HG02623 (cell line): ENCODE results near the gene ZNF407.

Experiments
- ATAC-seq: cut with Tn5 transposase; IDR thresholded peaks from one replicate; pipeline ENCODE4 v1.9.1; 2021; ENCODE audit warnings: moderate library complexity; ENCODE audit not compliant: unreplicated experiment

The ZNF407 gene

DNA sequence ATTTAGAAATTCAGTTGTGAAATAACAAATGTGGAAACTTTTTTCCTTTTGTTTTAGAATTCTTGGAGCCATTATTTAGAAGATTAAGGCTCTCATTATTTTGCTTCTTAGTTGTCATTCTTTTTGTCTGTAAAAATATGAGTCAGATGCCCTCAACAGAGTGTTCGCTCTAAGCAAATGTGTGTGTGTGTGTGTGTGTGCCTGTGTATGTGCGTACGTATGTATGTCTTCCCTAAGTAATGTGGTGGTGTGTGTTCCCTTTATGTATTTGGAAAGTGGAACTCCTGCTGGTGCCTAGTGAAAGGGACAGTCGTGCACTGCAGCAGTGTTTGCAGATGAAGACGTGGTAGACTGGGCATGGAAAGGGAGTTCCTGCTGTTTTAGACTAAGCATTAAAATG is 27.5 kb downstream of the ZNF407 start:
- no peak for ATAC-seq

DNA sequence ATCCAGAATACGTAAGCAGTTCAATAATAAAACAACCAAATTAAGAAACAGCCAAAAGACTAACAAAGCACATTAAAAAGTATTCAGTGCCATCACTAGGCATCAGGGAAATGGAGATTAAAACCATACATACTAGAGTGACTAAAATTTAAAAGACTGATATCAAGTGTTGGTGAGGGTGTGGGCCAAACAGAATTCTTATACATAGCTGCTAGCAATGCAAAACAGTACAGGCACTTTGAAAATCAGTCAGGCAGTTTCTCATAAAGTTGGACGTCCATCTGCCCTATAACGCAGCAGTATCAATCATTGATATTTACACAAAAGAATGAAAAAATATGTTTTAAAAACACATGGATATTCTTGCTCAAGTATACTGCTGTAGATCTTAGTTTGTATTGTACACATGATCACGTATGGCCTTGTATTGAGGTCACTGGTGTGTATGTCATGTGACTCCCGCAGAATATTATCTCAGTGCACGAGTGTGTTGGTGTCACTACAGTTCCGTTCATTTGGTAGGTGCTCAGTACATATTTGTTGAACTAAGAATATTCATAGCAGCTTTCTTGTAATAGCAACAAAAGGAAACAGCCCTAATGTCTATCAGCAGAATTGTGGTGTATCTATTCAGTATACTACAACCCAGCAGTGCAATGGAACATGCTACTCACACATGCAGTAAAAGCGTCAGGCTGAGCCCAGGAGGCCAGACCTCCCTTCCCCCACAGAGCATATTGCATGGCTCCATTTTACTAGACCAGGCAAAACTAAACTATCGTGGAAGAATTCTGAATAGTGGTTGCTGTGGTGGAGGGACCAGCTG is 28.6 kb downstream of the ZNF407 start:
- no peak for ATAC-seq

DNA sequence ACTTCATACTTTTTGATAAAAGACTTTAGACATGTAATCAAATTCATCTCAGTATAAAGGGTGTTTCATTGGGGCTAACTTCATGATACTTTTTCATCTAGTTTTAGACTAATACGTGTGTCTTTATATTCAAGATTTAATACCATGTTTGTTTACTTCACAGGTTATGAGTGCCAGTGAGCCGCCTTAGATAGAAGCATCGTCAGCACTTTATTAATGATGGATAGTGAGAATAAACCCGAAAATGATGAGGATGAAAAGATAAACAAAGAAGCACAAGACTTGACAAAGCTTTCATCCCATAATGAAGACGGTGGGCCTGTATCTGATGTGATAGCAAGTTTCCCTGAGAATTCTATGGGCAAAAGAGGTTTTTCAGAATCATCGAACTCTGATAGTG is 33.1 kb downstream of the ZNF407 start:
- ATAC-seq: no peak

DNA sequence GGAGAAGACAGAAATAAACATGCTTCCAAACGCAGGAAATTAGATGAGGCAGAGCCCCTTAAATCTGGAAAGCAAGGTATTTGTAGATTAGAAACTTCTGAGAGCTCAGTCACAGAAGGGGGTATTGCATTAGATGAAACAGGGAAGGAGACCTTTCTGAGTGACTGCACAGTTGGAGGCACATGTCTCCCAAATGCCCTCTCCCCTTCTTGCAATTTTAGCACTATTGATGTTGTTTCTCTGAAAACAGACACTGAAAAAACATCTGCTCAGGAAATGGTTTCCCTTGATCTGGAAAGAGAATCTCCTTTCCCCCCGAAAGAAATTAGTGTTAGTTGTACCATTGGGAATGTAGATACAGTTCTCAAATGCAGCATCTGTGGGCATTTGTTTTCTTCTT is 33.5 kb downstream of the ZNF407 start:
- ATAC-seq: no peak

DNA sequence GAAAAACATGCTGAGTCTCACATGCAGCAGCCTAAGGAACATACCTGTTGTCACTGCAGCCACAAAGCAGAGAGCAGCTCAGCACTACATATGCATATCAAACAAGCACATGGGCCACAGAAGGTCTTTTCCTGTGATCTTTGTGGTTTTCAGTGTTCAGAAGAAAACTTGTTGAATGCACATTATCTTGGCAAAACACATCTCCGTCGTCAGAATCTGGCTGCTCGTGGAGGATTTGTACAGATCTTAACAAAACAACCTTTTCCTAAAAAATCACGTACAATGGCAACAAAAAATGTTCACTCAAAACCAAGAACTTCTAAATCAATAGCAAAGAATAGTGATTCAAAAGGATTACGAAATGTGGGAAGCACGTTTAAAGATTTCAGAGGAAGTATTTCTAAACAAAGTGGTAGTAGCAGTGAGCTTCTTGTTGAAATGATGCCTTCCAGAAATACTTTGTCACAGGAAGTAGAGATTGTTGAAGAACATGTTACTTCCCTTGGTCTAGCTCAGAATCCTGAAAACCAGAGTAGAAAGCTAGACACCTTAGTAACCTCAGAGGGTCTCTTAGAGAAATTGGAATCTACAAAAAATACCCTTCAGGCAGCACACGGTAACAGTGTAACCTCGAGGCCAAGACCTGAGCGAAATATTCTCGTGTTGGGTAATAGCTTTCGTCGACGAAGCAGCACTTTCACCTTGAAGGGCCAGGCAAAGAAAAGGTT is 34.1 kb downstream of the ZNF407 start:
- ATAC-seq: no peak

DNA sequence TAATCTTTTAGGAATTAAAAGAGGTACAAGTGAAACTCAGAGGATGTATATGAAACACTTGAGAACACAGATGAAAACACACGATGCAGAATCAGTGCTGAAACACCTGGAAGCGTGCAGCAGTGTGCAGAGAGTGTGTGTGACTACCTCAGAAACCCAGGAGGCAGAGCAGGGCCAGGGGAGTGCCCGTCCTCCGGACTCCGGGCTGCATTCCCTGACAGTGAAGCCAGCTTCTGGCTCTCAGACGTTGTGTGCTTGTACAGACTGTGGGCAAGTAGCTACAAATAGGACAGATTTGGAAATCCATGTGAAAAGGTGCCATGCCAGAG is 34.6 kb downstream of the ZNF407 start:
- ATAC-seq: no peak

DNA sequence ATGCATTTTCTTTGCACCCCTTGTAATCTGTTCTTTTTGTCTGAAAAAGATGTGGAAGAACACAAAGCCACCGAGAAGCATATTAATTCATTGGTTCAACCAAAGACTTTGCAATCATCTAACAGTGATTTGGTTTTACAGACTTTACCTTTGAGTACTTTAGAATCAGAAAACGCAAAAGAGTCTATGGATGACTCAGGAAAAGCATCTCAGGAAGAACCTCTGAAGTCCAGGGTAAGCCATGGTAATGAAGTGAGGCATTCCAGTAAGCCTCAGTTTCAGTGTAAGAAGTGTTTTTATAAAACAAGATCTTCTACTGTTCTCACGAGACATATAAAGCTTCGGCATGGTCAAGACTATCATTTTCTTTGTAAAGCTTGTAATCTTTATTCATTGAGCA is 35.2 kb downstream of the ZNF407 start:
- no peak for ATAC-seq

DNA sequence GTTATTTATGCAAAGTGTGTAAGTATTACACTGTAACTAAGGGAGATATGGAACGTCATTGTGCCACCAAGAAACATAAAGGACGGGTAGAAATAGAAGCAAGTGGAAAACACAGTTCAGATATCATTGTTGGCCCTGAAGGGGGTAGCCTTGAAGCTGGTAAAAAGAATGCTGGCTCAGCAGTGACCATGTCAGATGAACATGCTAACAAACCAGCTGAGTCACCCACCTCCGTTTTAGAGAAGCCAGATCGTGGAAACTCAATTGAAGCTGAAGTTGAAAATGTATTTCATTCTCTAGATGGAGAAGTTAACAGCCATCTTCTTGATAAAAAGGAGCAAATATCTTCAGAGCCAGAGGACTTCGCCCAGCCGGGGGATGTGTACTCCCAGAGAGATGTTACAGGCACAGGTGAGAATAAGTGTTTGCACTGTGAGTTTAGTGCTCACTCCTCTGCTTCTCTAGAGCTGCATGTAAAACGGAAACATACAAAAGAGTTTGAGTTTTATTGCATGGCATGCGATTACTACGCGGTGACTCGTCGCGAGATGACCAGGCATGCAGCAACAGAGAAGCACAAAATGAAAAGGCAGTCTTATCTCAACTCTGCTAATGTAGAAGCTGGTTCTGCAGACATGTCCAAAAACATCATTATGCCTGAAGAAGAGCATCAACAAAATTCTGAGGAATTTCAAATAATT is 36.1 kb downstream of the ZNF407 start:
- no peak for ATAC-seq

DNA sequence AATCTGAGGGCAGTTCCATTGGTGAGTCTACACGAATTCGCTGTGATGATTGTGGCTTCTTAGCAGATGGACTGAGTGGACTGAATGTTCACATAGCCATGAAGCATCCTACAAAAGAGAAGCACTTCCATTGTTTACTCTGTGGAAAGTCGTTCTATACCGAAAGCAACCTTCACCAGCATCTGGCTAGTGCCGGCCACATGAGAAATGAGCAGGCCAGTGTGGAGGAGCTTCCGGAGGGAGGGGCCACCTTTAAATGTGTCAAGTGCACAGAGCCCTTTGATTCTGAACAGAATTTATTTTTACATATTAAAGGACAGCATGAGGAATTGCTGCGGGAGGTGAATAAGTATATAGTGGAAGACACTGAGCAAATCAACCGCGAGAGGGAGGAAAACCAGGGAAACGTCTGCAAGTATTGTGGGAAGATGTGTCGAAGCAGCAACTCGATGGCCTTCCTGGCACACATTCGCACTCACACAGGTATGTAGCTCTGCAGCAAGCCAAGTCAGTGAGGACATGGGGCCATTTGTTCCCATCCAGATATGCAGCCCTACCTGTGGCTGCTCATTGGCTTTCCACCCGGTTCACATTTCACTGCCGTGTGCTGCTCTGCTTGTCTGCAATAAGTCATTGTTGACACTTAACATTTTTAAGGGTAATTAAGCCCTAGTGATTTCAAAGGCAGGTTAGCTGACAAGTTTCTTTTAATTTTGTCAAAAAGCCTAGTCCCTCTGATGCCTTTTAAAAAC is 37.7 kb downstream of the ZNF407 start:
- no peak for ATAC-seq

DNA sequence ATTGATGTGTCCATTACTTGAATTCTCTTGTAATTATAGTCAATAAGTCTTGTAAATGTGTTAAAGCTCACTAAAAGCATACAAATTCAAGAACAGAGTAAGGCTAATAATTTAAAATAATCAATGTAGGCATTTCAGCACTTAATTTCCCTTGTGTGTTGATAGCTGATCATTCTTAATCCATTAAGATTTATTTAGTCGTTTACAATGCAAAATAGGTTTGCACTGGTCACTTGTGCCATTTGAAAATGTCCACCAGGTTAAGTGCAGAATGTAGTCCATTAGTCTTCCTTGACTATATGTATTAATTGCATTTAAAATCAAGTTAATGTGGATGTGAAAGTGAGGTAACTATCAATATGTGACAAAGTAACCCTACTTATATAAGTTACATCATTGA is 39.4 kb downstream of the ZNF407 start:
- ATAC-seq: no peak

DNA sequence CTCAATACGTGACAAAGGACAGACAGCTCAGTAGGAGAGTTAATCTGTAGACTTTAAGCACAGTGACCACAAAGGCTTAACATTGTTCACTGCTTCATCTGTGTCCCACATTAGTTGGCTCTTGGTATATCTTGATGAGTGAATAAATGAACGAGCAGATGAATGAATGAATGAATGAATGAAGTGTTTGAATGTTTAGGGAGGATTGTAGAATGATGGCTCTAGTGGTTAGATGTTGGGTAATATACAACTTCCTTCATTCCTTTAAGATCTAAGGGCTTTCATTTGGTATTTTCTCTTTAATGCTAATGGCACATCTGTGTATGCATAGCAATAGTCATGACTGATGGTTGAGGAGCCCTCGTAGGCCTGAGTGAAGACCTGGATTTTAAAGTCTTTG is 40.5 kb downstream of the ZNF407 start:
- no peak for ATAC-seq

DNA sequence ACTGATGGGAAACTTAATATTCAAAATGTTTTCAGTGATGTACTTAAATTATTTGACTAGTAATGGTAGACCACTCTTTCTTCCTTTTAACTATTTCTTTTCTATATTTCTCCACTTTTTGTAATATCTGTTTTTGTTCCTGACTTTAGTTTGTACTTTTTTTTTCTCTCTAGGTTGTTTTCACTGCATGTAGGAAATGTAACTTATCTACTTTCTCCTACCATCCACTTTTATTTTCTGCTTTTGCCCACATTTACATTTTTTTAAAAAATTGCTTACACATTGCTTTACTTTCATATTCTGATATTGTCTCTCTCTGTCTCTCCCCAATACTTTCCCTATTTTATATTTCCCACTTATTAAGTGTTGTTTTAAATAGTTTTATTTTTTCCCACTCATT is 47.0 kb downstream of the ZNF407 start:
- no peak for ATAC-seq

DNA sequence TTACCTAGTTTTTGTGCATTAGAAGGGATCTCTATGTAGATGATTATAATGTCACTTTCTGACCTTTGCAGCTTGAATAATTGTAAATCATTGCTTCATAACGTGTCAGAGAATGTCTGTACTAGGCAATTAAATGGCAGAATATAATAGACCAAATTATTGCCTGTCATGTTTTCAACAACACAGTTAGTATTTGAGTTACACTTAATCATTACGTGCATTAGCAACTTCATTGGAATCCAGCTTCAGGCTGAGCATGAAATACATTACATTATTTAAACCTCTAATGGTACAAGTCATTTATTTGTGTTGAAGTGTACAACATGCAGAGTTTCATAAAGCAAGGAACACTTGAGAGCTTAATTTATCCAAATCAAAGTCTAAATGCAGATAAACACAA is 48.0 kb downstream of the ZNF407 start:
- no peak for ATAC-seq

DNA sequence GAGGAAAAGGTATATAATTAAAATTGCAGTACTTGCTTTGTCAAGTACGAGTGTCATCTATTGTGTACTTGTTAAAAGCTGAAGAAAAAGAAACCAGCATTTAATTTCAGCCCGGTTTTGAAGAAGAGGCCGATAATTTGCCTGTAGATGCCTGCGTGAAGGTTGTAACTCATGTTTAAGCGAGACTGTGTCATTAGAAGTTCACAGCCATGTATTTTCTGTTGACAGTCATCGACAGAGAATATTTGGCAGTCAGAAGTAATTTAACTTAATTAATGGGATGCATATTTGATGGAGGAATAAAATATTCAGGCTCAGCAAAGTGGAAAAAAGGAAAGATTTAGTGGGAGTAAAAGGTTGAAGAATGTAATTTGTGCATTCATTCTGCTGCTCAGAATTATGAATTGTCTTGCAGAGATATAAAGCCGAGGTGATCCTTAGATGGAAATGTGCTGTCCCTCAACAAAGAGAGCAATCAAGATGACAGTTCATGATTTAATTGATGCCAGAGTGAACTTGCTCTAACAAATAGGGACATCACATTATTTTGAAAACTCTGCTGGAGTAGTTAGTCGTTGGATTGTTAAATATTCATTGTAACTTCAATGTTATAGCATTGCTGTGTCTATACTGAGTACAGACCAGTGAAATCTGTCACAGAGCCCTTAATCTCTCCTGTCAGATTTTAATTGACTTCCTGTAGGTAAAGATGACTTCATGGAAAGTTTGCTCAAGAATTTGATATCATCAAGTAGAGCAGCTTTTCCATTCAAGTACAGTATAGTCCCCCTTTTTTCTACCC is 53.9 kb downstream of the ZNF407 start:
- ATAC-seq: no peak

DNA sequence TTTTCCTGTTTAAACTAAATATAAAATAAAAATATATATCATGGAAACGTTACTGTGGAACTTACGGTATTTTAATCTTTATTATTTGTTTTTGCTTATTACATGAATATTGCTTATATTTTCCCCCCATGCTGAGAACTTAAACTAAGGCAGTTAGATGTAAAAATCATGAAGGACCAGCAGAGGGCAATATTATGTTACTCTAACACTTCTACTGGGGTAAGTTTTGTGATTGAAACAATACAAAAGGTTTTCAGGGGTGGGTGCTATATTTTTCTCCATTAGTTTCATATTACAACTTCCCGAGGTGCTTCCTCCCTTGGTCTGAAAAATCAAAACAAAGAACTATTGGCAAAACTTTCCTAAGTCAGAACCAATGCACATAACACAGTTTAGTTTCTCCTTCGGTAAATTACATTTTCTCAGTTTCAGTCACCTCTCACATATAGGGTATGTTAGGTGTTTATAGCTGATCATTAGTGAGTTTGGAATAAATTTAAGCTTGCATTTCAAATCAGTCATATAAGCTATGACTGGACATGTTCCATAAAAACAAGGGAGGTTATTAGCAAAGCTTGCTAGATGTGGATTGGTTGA is 54.8 kb downstream of the ZNF407 start:
- ATAC-seq: peak; percentile 48

DNA sequence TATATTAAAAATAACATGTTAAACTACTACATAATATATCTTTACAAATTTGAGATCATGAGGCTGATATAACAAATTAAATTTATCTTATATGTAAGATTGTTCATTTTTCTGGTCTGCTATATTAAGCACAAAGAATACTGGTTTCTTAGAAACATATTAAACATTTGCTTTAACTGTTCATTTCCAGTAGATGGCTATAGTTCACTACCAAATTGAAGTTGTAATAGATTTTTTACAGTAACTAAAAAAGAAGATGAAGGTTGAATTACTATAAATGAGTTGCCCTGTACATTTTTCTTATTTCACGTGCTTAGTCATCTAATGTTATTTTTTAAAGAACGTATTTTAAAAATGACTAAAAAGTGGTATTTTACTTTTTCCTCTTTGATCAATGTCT is 57.0 kb downstream of the ZNF407 start:
- no peak for ATAC-seq

DNA sequence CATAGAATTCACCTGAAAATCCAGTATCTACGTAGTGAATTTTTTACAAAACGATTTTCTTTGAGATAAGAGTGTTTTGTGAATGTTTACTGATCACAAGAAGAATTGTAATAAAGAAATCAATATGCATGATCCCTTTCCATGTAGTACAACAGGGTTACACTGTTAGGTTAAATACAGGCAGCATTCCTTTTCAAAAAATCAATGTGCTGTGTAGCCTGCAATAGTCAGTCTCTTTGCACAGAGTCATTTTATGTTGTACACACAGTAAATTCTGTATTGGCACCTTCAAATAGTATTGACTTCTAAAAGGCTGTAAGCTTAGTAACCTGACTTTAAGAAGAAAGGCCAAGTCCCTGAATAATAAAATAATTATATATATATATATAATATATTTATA is 63.3 kb downstream of the ZNF407 start:
- no peak for ATAC-seq

DNA sequence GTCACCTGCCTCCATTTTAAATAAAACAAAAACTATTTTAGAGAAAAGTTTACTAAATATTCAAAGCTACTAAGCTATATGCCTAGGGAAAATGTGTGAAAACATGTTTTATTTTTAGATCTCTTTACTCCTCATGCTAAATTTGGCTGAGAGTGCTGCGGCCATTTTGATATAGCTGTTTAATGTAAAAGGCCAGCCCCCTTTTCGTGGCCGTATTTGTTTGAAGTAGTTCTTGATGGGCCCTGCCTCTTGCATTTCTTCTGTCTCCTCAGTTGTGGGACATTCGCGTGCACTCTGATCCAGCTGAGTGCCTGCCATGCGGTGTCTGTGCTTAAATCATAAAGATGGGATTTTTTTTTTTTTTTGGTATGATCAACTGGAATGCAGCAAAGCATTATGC is 64.0 kb downstream of the ZNF407 start:
- no peak for ATAC-seq

DNA sequence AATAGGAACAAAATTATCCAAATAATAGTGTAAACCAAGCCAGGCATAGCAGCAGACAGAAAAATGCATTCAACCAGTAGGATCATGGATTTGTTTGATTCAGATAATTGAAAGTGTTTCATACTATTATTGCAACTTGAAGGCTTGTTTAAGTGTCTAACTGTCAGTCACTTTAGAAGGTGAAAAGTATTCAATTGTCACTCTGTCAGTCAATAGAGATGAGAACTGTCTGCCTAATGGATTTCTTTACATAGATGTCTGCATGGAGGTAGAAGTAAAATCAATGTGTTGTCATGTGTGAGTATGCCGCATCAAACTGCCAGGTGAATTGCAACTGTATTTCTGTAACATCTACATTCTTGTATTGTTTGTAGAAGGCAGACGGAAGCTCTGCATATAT is 65.0 kb downstream of the ZNF407 start:
- ATAC-seq: no peak

DNA sequence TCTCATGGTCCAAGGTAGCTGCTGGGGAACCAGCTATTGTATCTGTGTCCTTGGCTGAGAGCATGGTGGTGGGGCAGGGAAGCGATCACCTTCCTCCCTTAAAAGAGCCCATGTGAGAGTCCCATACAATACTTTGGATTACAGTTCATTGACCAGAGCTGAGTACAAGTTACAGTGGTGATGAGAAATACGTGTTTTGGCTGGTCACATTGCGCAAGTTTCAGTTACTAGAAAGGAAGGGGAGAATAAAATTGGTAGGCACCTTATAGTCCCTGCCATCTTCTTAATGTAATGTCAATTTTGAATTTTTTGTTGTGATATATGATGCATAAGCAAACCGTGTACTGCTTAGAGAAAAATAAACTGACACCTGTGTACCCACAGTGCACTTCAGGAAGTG is 67.7 kb downstream of the ZNF407 start:
- ATAC-seq: no peak
